NCI-H128 (cell line): Measurements from ENCODE around the gene ANKIB1.
"Not testable (repeated sequence)": the region's sequence is repeated elsewhere in the genome, so short reads cannot be mapped to it uniquely, and the experiment has no call there.

Source experiments
- DNase-seq: peaks from one replicate; lab custom pipeline; 2025; ENCODE audit not compliant: unreplicated experiment; lab: John Stamatoyannopoulos, UW

The ANKIB1 gene

GRCh38 chr7:92325858-92326257 lies 80.1 kb downstream of the ANKIB1 start:
- no peak for DNase-seq

DNA sequence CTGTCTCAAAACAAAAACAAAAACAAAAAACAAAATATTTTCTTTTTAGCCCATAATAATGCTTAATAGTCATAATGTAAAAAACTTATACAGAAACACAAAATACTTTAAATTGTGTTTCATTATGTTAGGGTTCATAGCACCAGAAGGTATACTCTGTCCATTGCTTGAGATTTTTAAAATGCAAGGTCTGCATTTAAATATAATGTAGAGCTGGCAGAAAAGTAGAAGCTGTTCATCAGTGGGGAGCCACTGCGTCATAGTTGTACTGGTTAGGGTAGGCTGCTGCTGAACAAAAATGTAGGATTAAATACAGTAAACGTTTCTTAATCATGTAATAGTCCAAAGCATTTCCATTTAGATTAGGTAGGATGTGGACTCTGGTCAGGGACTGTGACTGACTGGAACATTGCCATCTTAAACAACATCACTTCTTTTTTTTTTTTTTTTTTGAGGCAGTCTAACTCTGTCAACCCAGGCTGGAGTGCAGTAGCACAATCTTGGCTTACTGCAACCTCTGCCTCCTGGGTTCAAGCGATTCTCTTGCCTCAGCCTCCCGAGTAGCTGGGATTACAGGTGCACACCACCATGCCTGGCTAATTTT lies 85.2 kb downstream of the ANKIB1 start:
- DNase-seq = no peak

DNA sequence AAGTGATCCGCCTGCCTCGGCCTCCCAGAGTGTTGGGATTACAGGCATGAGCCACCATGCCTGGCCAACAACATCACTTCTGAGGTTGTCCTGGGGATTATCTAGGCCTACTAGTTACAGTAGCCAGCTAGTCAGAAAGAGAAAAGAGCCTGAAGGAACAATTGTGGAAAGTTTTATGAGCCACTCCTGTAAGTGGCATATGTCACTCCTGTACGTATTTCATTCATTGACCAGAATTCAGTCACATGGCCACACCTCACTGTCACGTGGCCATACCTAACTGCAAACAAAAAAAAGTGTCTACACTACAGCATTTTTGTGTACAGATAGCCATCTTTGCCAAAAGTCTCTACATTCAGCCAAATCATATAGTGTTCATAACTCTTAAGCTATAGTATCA lies 85.7 kb downstream of the ANKIB1 start:
- no peak for DNase-seq

DNA sequence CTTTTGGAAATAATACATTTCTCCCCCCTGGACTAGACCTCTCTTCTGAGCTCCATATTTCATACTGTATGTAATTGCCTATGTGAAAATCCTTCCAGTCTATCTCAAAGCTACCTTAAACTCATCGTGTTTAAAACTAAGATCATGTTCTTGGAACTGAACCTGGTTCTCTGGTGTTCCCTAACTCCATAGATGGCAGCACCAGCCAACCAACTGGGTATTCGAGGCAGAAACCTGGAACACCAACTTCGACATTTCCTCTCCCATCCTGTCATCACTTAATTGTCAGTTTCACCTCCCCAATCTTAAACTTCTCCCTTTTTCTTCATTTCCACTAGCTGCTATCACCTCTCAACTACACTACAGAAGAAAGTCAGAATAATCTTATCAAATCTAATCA lies 87.0 kb downstream of the ANKIB1 start:
- DNase-seq = no peak

DNA sequence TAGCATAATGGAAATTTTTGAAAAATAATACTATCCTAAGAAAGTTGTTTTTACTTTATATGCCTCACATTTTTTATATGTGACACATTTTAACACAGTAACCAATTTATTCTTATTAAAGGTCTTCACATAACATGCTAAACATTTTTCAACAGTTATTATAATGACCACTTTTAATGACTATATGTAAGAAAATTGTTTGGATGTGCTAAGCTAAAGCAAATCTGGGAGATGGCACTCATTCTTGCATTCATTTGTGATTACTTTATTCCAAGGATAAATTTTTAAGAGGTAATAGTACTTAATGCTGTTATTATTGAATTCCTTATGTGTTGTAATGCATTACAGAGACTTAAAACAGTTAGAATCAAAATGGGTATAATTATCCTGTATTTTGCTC lies 88.1 kb downstream of the ANKIB1 start:
- no peak for DNase-seq

- no peak for DNase-seq
Observed at GRCh38 chr7:92335574-92335973, 89.8 kb downstream of the ANKIB1 start.

GRCh38 chr7:92336662-92337340 lies 91.0 kb downstream of the ANKIB1 start:
- DNase-seq = no peak

GRCh38 chr7:92340016-92340415 lies 94.2 kb downstream of the ANKIB1 start:
- no peak for DNase-seq

- DNase-seq = no peak
Observed at GRCh38 chr7:92343714-92344113, 97.9 kb downstream of the ANKIB1 start.

- DNase-seq = no peak
Observed at GRCh38 chr7:92352009-92352408, 106.2 kb downstream of the ANKIB1 start.

- DNase-seq = no peak
Observed at GRCh38 chr7:92354214-92354613, 108.4 kb downstream of the ANKIB1 start.

DNA sequence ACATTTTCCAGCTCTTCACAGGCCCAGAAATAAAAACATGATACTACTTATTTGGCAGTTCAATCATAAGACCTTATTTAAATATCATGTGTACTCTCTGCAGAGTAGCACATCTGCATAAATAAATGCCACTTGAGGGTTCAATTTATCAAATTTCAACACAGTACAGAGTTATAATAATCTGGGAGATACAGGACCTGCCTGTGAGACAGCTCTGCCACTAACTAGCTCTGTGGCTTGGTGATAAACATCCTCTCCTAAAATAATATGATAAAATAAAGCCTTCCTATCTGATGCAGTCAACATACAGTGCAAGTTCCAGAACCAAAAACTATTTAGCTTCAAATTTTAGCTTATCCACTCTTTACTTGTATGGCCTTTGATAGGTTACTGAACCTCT lies 110.6 kb downstream of the ANKIB1 start:
- DNase-seq = no peak

DNA sequence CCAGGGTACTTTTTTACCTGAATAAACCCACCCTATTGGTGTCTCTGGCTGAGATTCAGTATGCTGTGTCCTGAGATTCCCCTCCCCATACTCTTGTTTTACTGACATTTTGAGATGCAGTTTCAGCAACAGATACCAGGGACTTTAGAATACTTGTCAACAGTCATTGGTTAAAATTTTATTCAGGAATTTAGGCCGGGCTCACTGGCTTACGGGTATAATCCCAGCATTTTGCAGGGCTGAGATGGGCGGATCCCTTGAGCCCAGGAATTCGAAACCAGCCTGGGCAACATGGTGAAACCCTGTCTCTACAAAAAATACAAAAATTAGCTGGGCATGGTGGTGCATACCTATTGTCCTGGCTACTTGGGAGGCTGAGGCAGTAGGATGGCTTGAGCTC lies 111.5 kb downstream of the ANKIB1 start:
- no peak for DNase-seq

- not testable (repeated sequence) for DNase-seq
Observed at GRCh38 chr7:92359179-92359578, 113.4 kb downstream of the ANKIB1 start.

GRCh38 chr7:92359801-92360200 lies 114.0 kb downstream of the ANKIB1 start:
- DNase-seq = no peak

DNA sequence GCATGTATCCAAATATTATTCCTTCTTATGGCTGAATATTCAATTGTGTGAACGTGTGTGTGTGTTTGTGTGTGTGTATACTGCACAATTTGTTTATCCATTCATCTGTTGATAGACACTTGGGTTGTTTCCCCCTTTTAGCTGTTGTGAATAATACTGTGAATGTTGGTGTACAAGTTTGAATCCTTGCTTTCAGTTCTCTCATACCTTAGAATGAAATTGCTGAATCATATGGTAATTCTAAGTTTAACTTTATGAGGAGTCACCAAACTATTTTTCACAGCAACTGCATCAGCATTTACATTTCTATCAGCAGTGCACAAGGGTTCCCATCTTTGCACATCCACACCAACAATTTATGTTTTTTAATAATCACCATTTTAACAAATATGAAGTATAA lies 114.6 kb downstream of the ANKIB1 start:
- no peak for DNase-seq

DNA sequence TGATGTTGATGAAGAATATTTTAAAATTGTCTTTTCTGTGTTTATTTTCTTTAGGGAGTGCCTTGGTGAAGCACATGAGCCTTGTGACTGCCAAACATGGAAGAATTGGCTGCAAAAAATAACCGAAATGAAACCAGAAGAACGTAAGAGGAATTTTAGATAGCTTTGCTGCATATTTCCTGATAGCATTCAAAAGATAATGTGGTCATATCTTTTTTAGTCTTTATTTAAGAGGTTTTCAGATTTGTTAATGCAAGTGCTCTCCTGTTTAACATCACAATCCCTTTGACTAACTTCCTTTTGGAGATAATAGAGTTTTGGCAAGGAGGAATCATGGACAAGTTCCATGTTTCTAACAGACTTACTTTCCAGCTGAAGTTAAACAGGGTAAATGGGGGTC lies 116.4 kb downstream of the ANKIB1 start:
- no peak for DNase-seq

DNA sequence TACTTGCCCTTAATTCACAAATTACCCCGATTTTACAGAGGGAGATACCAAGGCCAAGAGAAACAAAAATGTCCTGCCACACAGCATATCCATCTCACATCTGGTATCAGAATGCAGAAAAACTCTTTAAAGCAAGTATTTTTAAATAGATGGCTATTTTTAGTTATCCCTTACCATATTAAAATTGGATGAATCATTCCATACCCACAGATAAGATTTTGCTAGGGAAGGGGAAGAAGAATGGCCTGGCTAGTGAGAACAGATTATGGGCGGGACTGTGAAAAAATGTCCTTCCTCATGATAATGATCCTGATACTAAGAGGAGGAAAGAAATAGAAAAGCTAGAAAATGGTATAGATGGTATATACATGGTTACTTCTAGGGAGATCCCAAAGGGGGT lies 121.0 kb downstream of the ANKIB1 start:
- no peak for DNase-seq

DNA sequence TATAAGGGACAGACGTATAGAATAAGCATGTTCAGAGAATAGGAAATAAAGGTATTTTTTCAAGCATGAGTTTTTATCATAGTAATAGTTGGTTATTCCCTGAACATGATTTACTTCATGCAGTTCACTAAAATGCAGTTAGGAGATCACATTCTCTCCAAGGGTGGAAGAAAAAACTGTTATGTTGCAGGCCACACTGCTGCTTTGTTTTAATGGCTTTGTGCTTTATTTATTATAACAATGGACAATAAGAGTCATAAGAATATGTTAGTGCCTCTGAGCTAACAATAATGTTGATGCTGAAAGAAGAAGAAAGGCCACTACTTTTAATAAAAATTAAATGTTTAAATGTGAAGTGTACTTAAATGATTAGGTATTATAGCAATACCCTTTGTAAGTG lies 123.0 kb downstream of the ANKIB1 start:
- no peak for DNase-seq

DNA sequence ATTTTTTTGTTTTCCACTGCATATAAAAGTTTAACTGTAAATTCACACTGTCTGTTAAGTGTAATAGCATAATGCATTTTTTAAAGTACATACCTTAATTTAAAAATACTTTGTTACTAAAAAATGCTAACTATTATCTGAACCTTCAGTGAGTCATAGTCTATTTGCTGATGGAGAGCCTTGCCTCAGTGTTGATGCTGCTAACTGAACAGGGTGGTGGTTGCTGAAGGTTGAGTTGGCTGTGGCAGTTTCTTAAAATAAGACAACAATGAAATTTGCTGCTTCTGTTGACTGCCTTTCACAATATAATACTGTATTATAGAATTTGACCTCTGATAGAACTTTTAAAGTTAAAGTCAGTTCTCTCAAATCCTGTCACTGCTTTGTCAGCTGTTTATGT lies 129.2 kb downstream of the ANKIB1 start:
- no peak for DNase-seq

DNA sequence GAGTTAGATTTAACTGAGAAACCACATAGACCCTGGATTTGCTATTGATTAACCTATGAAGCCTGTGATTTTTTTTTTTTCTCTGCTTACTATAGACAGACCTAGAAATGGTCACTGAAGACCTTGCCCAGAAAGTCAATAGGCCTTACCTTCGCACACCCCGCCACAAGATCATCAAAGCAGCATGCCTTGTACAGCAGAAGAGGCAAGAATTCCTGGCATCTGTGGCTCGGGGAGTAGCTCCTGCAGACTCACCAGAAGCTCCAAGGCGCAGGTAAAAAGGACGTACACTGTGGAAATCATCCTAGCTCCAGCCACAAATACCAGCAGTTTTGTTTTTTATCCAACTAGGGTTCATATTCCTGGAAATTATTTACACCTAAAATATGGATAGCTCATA lies 145.3 kb downstream of the ANKIB1 start:
- DNase-seq = no peak

- DNase-seq = no peak
Observed at GRCh38 chr7:92397542-92397941, 151.8 kb downstream of the ANKIB1 start.

GRCh38 chr7:92400013-92400412 lies 154.2 kb downstream of the ANKIB1 start:
- DNase-seq = no peak
